SK-N-MC (cell line): ENCODE data around the gene MTHFD1.

Experiments
- DNase-seq: peaks from one replicate; pipeline ENCODE4 v3.0.0-alpha.2; 2011; ENCODE audit warnings: low read depth, low spot score
- H3K27ac ChIP-seq: fragments of 200-600 bp; sonication (generic); 2 replicates; pipeline ENCODE4 v1.5.1; 2016; ENCODE audit warnings: mixed run types
- H3K36me3 ChIP-seq: fragments of 200-600 bp; sonication (generic); 2 replicates; pipeline ENCODE4 v1.6.1; 2017; ENCODE audit warnings: antibody characterized with exemption, low read length, mixed read lengths; ENCODE audit not compliant: insufficient read depth
- H3K4me3 ChIP-seq: fragments of 200-600 bp; sonication (generic); 2 replicates; pipeline ENCODE4 v1.5.1; 2016
- H3K9ac ChIP-seq: fragments of 200-600 bp; sonication (generic); 2 replicates; pipeline ENCODE4 v1.8.0; 2017; ENCODE audit warnings: mixed run types, mixed read lengths; ENCODE audit not compliant: insufficient read length
- H3K9me3 ChIP-seq: fragments of 200-600 bp; sonication (generic); 2 replicates; pipeline ENCODE4 v1.6.1; 2017; ENCODE audit warnings: low read depth, mild to moderate bottlenecking, antibody characterized with exemption, low read length, moderate library complexity, mixed read lengths
- FOXP2 ChIP-seq: optimal IDR thresholded peaks from 2 replicates; pipeline ENCODE3; 2011; ENCODE audit warnings: mild to moderate bottlenecking, moderate library complexity; ENCODE audit not compliant: insufficient read depth; ENCODE audit errors: extremely low read length, control extremely low read depth

The MTHFD1 gene

DNA sequence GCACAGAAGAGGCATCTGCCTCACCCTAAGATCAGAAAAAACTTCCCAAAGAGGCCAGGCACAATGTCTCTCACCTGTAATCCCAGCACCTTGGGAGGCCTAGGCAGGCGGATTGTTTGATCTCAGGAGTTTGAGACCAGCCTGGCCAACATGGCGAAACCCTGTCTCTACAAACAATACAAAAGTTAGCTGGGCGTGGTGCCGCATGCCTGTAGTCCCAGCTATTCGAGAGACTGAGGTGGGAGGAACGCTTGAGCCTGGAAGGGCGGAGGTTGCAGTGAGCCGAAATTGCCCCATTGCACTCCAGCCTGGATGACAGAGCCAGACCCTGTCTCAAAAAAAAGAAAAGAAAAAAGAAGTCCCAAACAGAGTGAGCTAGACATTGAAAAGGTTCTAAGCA is 120.9 kb downstream of the MTHFD1 start:
- Histone ChIP-seq H3K4me3 (no peak overlapping the region), H3K36me3 (no peaks in the 10 kb centered on the region), H3K9me3 (no peaks in the 10 kb centered on the region), H3K27ac (no peak overlapping the region), H3K9ac (no peak overlapping the region)
- no peak for DNase-seq
- no peak for TF ChIP-seq FOXP2
